Measurements from ENCODE around the gene MXD3. TPM values are rescaled to one million over a fixed set of nuclear protein-coding genes. Genes with fewer than 3 reads are reported as not detected.

The MXD3 gene
- polyA plus RNA-seq, 1 donor = 14.9 TPM

- Histone ChIP-seq H3K36me3 (ENCODE audit: control insufficient read depth, insufficient read depth, low read length) (no peaks in the 10 kb centered on the region), H3K27me3 (ENCODE audit: control insufficient read depth, insufficient read depth, low read length) (peaks cover 16% of the 10 kb centered on the region), H3K4me3 (ENCODE audit: low read length) (no peak overlapping the region), H3K27ac (ENCODE audit: low read length) (no peak overlapping the region), H3K9me3 (ENCODE audit: control insufficient read depth, low read depth, low read length) (no peaks in the 10 kb centered on the region), H3K4me1 (ENCODE audit: control insufficient read depth, insufficient read depth, low read length) (peaks cover 8% of the 10 kb centered on the region)
- no peak for DNase-seq
- WGBS (ENCODE audit: insufficient coverage, low lambda C conversion rate) = no CpG with 5 or more reads among the region's 1 CpG
These were observed 43.6 kb upstream of the MXD3 start for GRCh38 chr5:177355162-177355867.

- no peak for DNase-seq
- Histone ChIP-seq H3K36me3 (ENCODE audit: control insufficient read depth, insufficient read depth, low read length) (peaks cover 5% of the 10 kb centered on the region), H3K27me3 (ENCODE audit: control insufficient read depth, insufficient read depth, low read length) (peaks cover 16% of the 10 kb centered on the region), H3K4me3 (ENCODE audit: low read length) (no peak overlapping the region), H3K4me1 (ENCODE audit: control insufficient read depth, insufficient read depth, low read length) (peaks cover 14% of the 10 kb centered on the region), H3K9me3 (ENCODE audit: control insufficient read depth, low read depth, low read length) (no peaks in the 10 kb centered on the region), H3K27ac (ENCODE audit: low read length) (no peak overlapping the region)
- no CpG with 5 or more reads among the region's 3 CpGs for WGBS (ENCODE audit: insufficient coverage, low lambda C conversion rate)
These were observed 43.0 kb upstream of the MXD3 start for GRCh38 chr5:177354711-177355110.

GRCh38 chr5:177354256-177354655, 42.6 kb upstream of the MXD3 start:
- Histone ChIP-seq H3K27ac (ENCODE audit: low read length) (no peak overlapping the region), H3K27me3 (ENCODE audit: control insufficient read depth, insufficient read depth, low read length) (peaks cover 16% of the 10 kb centered on the region), H3K4me1 (ENCODE audit: control insufficient read depth, insufficient read depth, low read length) (peaks cover 14% of the 10 kb centered on the region), H3K4me3 (ENCODE audit: low read length) (no peak overlapping the region), H3K36me3 (ENCODE audit: control insufficient read depth, insufficient read depth, low read length) (peaks cover 7% of the 10 kb centered on the region), H3K9me3 (ENCODE audit: control insufficient read depth, low read depth, low read length) (no peaks in the 10 kb centered on the region)
- DNase-seq = no peak
- 100% methylated on average over 1 of the region's 3 CpGs for WGBS (ENCODE audit: insufficient coverage, low lambda C conversion rate)

DNA sequence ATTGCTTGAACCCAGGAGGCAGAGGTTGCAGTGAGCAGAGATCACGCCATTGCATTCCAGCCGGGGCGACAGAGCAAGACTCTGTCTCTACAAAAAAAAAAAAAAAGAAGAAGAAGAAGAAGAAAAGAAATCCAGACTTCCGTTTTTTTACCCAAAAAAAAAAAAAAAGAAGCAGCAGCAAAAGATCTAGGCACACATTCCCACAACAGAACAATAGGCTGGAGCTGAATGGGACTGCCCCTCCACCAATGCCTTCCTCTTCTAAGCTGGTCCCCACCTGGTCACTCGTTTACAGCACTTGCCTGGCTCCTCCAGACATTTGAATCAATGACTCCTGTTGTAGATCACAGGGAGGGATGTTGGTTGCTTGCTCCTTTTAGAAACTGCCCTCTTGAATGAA, 41.4 kb upstream of the MXD3 start:
- no peaks in the 10 kb centered on the region for H3K9me3 ChIP-seq (ENCODE audit: control insufficient read depth, low read depth, low read length)
- no peak for DNase-seq
- 100% methylated on average over 1 of the region's 5 CpGs for WGBS (ENCODE audit: insufficient coverage, low lambda C conversion rate)
- H3K4me3 ChIP-seq (ENCODE audit: low read length) = no peak overlapping the region
- peaks cover 14% of the 10 kb centered on the region for H3K4me1 ChIP-seq (ENCODE audit: control insufficient read depth, insufficient read depth, low read length)
- peaks cover 11% of the 10 kb centered on the region for H3K36me3 ChIP-seq (ENCODE audit: control insufficient read depth, insufficient read depth, low read length)
- no peak overlapping the region for H3K27ac ChIP-seq (ENCODE audit: low read length)
- H3K27me3 ChIP-seq (ENCODE audit: control insufficient read depth, insufficient read depth, low read length) = peaks cover 12% of the 10 kb centered on the region

GRCh38 chr5:177351392-177352329, 40.0 kb upstream of the MXD3 start, which contains the start of gene LMAN2:
LMAN2 (minus strand) TSS chr5:177351668; CDS start chr5:177351647, 21 bp downstream.
- Histone ChIP-seq H3K4me1 (ENCODE audit: control insufficient read depth, insufficient read depth, low read length) (peaks cover 14% of the 10 kb centered on the region), H3K27me3 (ENCODE audit: control insufficient read depth, insufficient read depth, low read length) (peaks cover 7% of the 10 kb centered on the region), H3K27ac (ENCODE audit: low read length) (peak within 1 kb of the TSS; percentile 80), H3K36me3 (ENCODE audit: control insufficient read depth, insufficient read depth, low read length) (peaks cover 22% of the 10 kb centered on the region), H3K9me3 (ENCODE audit: control insufficient read depth, low read depth, low read length) (no peaks in the 10 kb centered on the region), H3K4me3 (ENCODE audit: low read length) (peak within 1 kb of the TSS; percentile 91)
- DNase-seq = peak; percentile 91 to 98
- no CpG with 5 or more reads among the region's 55 CpGs for WGBS (ENCODE audit: insufficient coverage, low lambda C conversion rate)

DNA sequence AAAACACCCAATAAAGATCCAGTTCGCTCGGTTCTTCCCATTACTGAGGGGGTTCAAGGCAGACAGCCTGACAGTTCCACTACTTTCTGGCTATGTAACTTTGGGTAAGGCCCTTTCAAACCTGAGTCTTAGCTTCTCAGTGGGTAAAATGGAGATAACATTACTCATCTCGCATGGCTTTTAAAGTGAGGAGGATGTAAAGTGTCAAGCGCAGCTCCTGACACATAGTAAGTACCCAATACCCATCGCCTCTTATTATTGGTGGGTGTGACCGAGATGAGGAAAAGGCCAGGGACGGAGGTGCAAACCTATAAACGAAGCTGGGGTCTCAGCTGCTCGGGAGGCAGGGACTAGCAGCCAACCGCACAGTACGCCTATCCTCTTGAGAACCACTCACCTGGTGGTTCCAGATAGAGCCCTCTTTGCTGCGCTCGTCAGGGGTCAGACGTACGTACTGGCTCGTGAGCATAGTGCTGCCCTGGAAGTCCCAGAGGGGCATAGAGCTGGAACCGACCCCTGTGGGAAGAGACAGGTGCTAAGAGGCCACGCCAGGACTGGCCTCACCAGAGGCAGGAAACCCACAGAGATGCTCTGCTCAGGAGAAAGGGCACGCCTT, 39.2 kb upstream of the MXD3 start:
- DNase-seq = no peak
- H3K36me3 ChIP-seq (ENCODE audit: control insufficient read depth, insufficient read depth, low read length) = peaks cover 25% of the 10 kb centered on the region
- H3K4me1 ChIP-seq (ENCODE audit: control insufficient read depth, insufficient read depth, low read length) = peaks cover 14% of the 10 kb centered on the region
- H3K27ac ChIP-seq (ENCODE audit: low read length) = peak overlapping the region; percentile 80
- H3K27me3 ChIP-seq (ENCODE audit: control insufficient read depth, insufficient read depth, low read length) = peaks cover 5% of the 10 kb centered on the region
- no peaks in the 10 kb centered on the region for H3K9me3 ChIP-seq (ENCODE audit: control insufficient read depth, low read depth, low read length)
- WGBS (ENCODE audit: insufficient coverage, low lambda C conversion rate) = no CpG with 5 or more reads among the region's 19 CpGs
- peak overlapping the region; percentile 91 for H3K4me3 ChIP-seq (ENCODE audit: low read length)

DNA sequence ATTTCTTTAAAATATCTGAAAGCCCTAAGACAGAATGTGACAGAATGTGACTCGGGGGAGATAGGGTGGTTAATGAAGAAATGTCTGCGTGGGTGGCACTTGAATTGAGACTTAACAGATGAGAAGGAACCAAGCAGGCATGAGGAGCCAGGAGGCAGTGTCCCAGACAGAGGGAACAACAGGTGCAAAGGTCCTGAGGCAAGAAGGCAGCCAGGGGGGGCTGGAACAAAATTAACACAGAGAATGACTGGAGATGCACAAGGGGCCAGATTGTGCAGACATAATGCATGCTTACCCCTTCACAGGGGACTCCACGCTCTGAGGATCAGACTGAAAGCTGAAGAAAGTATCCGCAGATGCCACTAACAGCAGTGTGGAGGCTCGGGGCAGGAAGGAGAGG, 38.1 kb upstream of the MXD3 start:
- H3K4me1 ChIP-seq (ENCODE audit: control insufficient read depth, insufficient read depth, low read length) = peaks cover 14% of the 10 kb centered on the region
- 83% methylated on average over 1 of the region's 5 CpGs for WGBS (ENCODE audit: insufficient coverage, low lambda C conversion rate)

GRCh38 chr5:177349362-177349647, 37.6 kb upstream of the MXD3 start:
- peaks cover 14% of the 10 kb centered on the region for H3K4me1 ChIP-seq (ENCODE audit: control insufficient read depth, insufficient read depth, low read length)
- DNase-seq = no peak
- no CpG with 5 or more reads among the region's 3 CpGs for WGBS (ENCODE audit: insufficient coverage, low lambda C conversion rate)
- H3K4me3 ChIP-seq (ENCODE audit: low read length) = no peak overlapping the region
- H3K9me3 ChIP-seq (ENCODE audit: control insufficient read depth, low read depth, low read length) = no peaks in the 10 kb centered on the region
- peaks cover under 1% of the 10 kb centered on the region for H3K27me3 ChIP-seq (ENCODE audit: control insufficient read depth, insufficient read depth, low read length)
- H3K27ac ChIP-seq (ENCODE audit: low read length) = no peak overlapping the region
- peaks cover 26% of the 10 kb centered on the region for H3K36me3 ChIP-seq (ENCODE audit: control insufficient read depth, insufficient read depth, low read length)

More for the DNA sequence above, 38.1 kb upstream of the MXD3 start:
- DNase-seq = no peak
- Histone ChIP-seq H3K27me3 (ENCODE audit: control insufficient read depth, insufficient read depth, low read length) (peaks cover 3% of the 10 kb centered on the region), H3K9me3 (ENCODE audit: control insufficient read depth, low read depth, low read length) (no peaks in the 10 kb centered on the region), H3K4me3 (ENCODE audit: low read length) (no peak overlapping the region), H3K27ac (ENCODE audit: low read length) (no peak overlapping the region), H3K36me3 (ENCODE audit: control insufficient read depth, insufficient read depth, low read length) (peaks cover 26% of the 10 kb centered on the region)

DNA sequence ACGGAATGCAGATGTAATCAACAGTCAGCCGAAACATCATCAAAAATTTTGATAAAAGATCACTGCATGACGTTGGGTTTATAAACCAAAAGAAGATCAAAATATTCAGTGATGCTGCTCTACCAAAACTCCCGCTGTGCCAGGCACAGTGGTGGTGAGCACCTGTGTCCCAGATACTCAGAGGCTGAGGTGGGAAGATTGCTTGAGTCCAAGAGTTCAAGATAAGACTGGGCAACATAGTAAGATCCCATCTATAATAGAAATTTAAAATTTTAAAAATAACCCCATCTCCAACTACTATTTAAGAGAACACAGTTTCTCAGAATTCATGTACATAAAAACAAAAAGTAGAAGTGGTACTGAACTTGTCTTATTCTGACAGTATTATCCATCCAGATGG, 36.0 kb upstream of the MXD3 start:
- no peak overlapping the region for H3K27ac ChIP-seq (ENCODE audit: low read length)
- no peaks in the 10 kb centered on the region for H3K9me3 ChIP-seq (ENCODE audit: control insufficient read depth, low read depth, low read length)
- no peaks in the 10 kb centered on the region for H3K27me3 ChIP-seq (ENCODE audit: control insufficient read depth, insufficient read depth, low read length)
- H3K4me1 ChIP-seq (ENCODE audit: control insufficient read depth, insufficient read depth, low read length) = peaks cover 14% of the 10 kb centered on the region
- DNase-seq = no peak
- no peak overlapping the region for H3K4me3 ChIP-seq (ENCODE audit: low read length)
- H3K36me3 ChIP-seq (ENCODE audit: control insufficient read depth, insufficient read depth, low read length) = peaks cover 27% of the 10 kb centered on the region
- WGBS (ENCODE audit: insufficient coverage, low lambda C conversion rate) = 83% methylated on average over 1 of the region's 4 CpGs

DNA sequence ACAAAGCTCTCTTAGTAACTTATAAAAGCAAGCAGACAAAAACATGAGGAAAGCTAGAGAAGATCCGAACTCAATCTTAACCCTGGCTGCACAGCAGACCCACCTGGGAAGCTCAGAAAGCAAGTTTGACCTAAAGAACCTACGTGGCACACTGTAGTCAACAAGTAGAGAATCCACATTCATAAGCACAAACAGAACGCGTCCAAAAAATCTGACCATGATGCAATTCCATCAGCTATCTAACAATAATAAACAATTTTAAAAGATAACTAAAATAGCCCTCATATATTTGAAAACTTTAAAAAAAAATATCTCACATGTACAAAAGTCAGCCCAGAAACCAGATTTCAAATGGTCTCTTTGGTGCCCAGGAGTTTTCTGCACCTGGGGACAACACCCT, 35.1 kb upstream of the MXD3 start:
- DNase-seq = no peak
- WGBS (ENCODE audit: insufficient coverage, low lambda C conversion rate) = 92% methylated on average over 3 of the region's 4 CpGs
- no peak overlapping the region for H3K27ac ChIP-seq (ENCODE audit: low read length)
- H3K4me3 ChIP-seq (ENCODE audit: low read length) = no peak overlapping the region
- peaks cover 32% of the 10 kb centered on the region for H3K36me3 ChIP-seq (ENCODE audit: control insufficient read depth, insufficient read depth, low read length)
- no peaks in the 10 kb centered on the region for H3K27me3 ChIP-seq (ENCODE audit: control insufficient read depth, insufficient read depth, low read length)
- no peaks in the 10 kb centered on the region for H3K9me3 ChIP-seq (ENCODE audit: control insufficient read depth, low read depth, low read length)
- H3K4me1 ChIP-seq (ENCODE audit: control insufficient read depth, insufficient read depth, low read length) = peaks cover 12% of the 10 kb centered on the region
